ENCODE results near the gene YIF1A.

DNA sequence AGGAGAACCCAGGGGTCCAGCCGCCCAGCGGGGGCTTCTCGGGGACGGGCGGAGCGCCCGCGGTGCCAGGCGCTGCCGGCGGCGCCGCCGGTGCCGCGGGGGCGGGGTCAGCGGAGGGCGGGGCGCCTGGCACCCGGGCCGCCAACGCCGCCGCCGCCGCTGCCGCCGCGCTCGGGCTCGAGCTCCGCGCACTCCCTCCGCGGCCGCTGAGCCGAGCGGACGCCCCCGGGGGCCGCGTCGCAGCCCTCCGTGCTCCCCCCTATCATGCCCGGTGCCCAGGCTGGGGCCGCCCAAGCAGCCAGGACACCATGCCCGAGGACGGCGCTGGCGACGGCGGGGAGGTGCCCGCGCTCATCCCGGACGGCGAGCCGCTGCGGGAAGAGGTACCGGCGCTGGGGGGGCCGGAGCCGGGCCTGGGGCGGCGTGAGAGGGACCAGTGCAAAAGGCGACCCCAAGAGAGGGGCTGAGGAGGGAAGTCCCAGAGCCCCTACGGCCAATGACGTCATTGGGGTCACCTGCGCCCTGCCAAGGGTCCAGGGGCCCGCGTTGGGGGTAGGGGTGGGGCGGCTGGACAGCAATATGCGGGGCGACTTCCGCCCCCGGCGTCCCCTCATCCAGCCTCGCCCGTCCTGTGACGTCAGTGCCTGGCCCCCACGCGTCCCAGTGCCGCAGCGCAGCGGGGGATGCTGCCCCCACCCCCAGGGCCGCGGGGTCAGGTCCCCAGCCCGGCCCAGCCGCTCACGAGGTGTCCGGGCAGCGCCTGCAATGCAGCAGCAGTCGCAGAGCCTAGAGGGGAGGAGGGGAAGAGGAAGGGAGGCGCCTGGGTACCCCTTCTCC, 3.0 kb upstream of the YIF1A start, which contains the start of gene TMEM151A:
- TF ChIP-seq, protein P1, sequence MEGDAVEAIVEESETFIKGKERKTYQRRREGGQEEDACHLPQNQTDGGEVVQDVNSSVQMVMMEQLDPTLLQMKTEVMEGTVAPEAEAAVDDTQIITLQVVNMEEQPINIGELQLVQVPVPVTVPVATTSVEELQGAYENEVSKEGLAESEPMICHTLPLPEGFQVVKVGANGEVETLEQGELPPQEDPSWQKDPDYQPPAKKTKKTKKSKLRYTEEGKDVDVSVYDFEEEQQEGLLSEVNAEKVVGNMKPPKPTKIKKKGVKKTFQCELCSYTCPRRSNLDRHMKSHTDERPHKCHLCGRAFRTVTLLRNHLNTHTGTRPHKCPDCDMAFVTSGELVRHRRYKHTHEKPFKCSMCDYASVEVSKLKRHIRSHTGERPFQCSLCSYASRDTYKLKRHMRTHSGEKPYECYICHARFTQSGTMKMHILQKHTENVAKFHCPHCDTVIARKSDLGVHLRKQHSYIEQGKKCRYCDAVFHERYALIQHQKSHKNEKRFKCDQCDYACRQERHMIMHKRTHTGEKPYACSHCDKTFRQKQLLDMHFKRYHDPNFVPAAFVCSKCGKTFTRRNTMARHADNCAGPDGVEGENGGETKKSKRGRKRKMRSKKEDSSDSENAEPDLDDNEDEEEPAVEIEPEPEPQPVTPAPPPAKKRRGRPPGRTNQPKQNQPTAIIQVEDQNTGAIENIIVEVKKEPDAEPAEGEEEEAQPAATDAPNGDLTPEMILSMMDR (IDR thresholded peaks at IDR 0.05): no peak
- peak; percentile 92 for TF ChIP-seq EZH2 (IDR thresholded peaks at IDR 0.05)
- peak; percentile 73 for TF ChIP-seq EZH2phosphoT487 (IDR thresholded peaks at IDR 0.05)
